GM12864 (cell line): ENCODE data around the gene RFX4.

Experiments
- DNase-seq: peaks from one replicate; pipeline ENCODE4 v3.0.0-alpha.2; 2011; ENCODE audit warnings: low read depth
- H3K4me3 ChIP-seq: 2 replicates; pipeline ENCODE4 v1.5.1; 2011; ENCODE audit warnings: mild to moderate bottlenecking, low read depth, low read length, control low read depth
- TF ChIP-seq, protein P1 (sequence below): IDR thresholded peaks from 2 replicates; pipeline ENCODE4 v1.5.1; 2011; ENCODE audit warnings: low read depth, mild to moderate bottlenecking, moderate library complexity, low read length, control low read depth, inconsistent platforms; ENCODE audit errors: missing control alignments

The RFX4 gene

GRCh38 chr12:106657488-106657887 is 74.7 kb downstream of the RFX4 start:
- TF ChIP-seq, protein P1, sequence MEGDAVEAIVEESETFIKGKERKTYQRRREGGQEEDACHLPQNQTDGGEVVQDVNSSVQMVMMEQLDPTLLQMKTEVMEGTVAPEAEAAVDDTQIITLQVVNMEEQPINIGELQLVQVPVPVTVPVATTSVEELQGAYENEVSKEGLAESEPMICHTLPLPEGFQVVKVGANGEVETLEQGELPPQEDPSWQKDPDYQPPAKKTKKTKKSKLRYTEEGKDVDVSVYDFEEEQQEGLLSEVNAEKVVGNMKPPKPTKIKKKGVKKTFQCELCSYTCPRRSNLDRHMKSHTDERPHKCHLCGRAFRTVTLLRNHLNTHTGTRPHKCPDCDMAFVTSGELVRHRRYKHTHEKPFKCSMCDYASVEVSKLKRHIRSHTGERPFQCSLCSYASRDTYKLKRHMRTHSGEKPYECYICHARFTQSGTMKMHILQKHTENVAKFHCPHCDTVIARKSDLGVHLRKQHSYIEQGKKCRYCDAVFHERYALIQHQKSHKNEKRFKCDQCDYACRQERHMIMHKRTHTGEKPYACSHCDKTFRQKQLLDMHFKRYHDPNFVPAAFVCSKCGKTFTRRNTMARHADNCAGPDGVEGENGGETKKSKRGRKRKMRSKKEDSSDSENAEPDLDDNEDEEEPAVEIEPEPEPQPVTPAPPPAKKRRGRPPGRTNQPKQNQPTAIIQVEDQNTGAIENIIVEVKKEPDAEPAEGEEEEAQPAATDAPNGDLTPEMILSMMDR = no peak
- no peak for DNase-seq

DNA sequence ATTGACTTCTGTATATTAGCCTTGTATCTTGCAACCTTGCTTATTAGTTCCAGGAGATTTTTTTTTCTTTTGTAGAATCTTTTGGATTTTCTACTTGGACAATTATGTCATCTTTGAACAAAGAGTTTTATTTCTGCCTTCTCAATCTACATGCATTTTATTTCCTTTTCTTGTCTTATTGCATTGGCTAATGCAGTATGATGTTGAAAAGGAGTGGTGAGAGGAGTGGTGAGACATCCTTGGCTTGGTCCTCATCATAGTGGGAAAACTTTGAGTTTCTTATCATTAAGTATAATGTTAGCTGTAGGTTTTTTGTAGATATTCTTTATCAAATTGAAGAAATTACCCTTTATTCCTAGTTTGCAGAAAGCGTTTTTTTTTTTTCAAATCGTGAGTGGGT is 80.6 kb downstream of the RFX4 start:
- TF ChIP-seq, protein P1 = no peak
- H3K4me3 ChIP-seq = no peak overlapping the region
- no peak for DNase-seq

More at GRCh38 chr12:106657488-106657887, 74.7 kb downstream of the RFX4 start:
- no peak overlapping the region for H3K4me3 ChIP-seq

- TF ChIP-seq, protein P1 = no peak
- no peak for DNase-seq
- H3K4me3 ChIP-seq = no peak overlapping the region
These were observed 86.4 kb downstream of the RFX4 start for GRCh38 chr12:106669216-106669615.

GRCh38 chr12:106670131-106670530 is 87.3 kb downstream of the RFX4 start:
- TF ChIP-seq, protein P1 = no peak
- no peak for DNase-seq
- no peak overlapping the region for H3K4me3 ChIP-seq

- DNase-seq = no peak
- TF ChIP-seq, protein P1 = no peak
- no peak overlapping the region for H3K4me3 ChIP-seq
These were observed 89.0 kb downstream of the RFX4 start for GRCh38 chr12:106671840-106672239.

GRCh38 chr12:106672314-106673025 is 89.7 kb downstream of the RFX4 start:
- TF ChIP-seq, protein P1 = no peak
- no peak overlapping the region for H3K4me3 ChIP-seq
- DNase-seq = no peak

GRCh38 chr12:106673141-106673540 is 90.3 kb downstream of the RFX4 start:
- TF ChIP-seq, protein P1 = no peak
- H3K4me3 ChIP-seq = no peak overlapping the region
- no peak for DNase-seq
